Measurements from ENCODE around the gene FSD1. TPM values are rescaled to one million over a fixed set of nuclear protein-coding genes. Genes with fewer than 3 reads are reported as not detected.

FSD1 gene
- total RNA-seq, 2 experiments from 2014 or later: 0.98 to 1.0 TPM

GRCh38 chr19:4359627-4360000, 55.2 kb downstream of the FSD1 start:
- Histone ChIP-seq H3K27me3 (ENCODE audit: control insufficient read depth in 1 of 2, insufficient read depth in 2 of 2, low read length in 2 of 2) (no peaks in the 10 kb centered on the region), H3K4me1 (ENCODE audit: insufficient read depth, low read length) (no peaks in the 10 kb centered on the region), H3K9me3 (ENCODE audit: control insufficient read depth in 1 of 2, insufficient read depth in 1 of 2, low read length in 2 of 2) (no peaks in the 10 kb centered on the region), H3K4me3 (ENCODE audit: low read length) (no peak overlapping the region), H3K36me3 (ENCODE audit: insufficient read depth, low read length) (peaks cover 62% of the 10 kb centered on the region), H3K27ac (ENCODE audit: low read depth in 1 of 2, low read length in 2 of 2) (no peak overlapping the region)
- intact Hi-C loops (cut with DNase I, micrococcal nuclease): no loop called here
- no peak for ATAC-seq (ENCODE audit: poor library complexity)
- DNase-seq: peak in 1 of 14 experiments; percentile 27
- ChIA-PET CTCF (no interaction called here), POLR2A (no interaction called here)
- Mint-ChIP-seq H3K27me3 (no peaks in the 10 kb centered on the region), H3K4me3 (no peak overlapping the region), H3K4me1 (ENCODE audit: low read depth) (no peaks in the 10 kb centered on the region), H3K9me3 (no peaks in the 10 kb centered on the region), H3K36me3 (ENCODE audit: low read depth) (peaks cover 18% of the 10 kb centered on the region), H3K27ac (no peak overlapping the region)
- TF ChIP-seq CTCF (IDR thresholded peaks at IDR 0.05): no peak

GRCh38 chr19:4360081-4360569, 55.7 kb downstream of the FSD1 start:
- Mint-ChIP-seq H3K27me3 (no peaks in the 10 kb centered on the region), H3K27ac (no peak overlapping the region), H3K9me3 (no peaks in the 10 kb centered on the region), H3K36me3 (ENCODE audit: low read depth) (peaks cover 18% of the 10 kb centered on the region), H3K4me3 (no peak overlapping the region), H3K4me1 (ENCODE audit: low read depth) (no peaks in the 10 kb centered on the region)
- peaks cover 67% of the 10 kb centered on the region for H3K36me3 ChIP-seq (ENCODE audit: insufficient read depth, low read length)
- intact Hi-C loops (cut with DNase I, micrococcal nuclease): no loop called here
- DNase-seq: no peak
- no peaks in the 10 kb centered on the region for H3K9me3 ChIP-seq (ENCODE audit: control insufficient read depth in 1 of 2, insufficient read depth in 1 of 2, low read length in 2 of 2)
- no peak overlapping the region for H3K27ac ChIP-seq (ENCODE audit: low read depth in 1 of 2, low read length in 2 of 2)
- ChIA-PET POLR2A (no interaction called here), CTCF (no interaction called here)
- TF ChIP-seq CTCF (IDR thresholded peaks at IDR 0.05): no peak
- no peak for ATAC-seq (ENCODE audit: poor library complexity)
- no peaks in the 10 kb centered on the region for H3K4me1 ChIP-seq (ENCODE audit: insufficient read depth, low read length)
- H3K4me3 ChIP-seq (ENCODE audit: low read length): no peak overlapping the region
- H3K27me3 ChIP-seq (ENCODE audit: control insufficient read depth in 1 of 2, insufficient read depth in 2 of 2, low read length in 2 of 2): no peaks in the 10 kb centered on the region

- no peak overlapping the region for H3K27ac Mint-ChIP-seq
- Histone ChIP-seq H3K36me3 (ENCODE audit: insufficient read depth, low read length) (peaks cover 73% of the 10 kb centered on the region), H3K27me3 (ENCODE audit: control insufficient read depth in 1 of 2, insufficient read depth in 2 of 2, low read length in 2 of 2) (no peaks in the 10 kb centered on the region), H3K27ac (ENCODE audit: low read depth in 1 of 2, low read length in 2 of 2) (no peak overlapping the region), H3K4me3 (ENCODE audit: low read length) (no peak overlapping the region), H3K9me3 (ENCODE audit: control insufficient read depth in 1 of 2, insufficient read depth in 1 of 2, low read length in 2 of 2) (no peaks in the 10 kb centered on the region), H3K4me1 (ENCODE audit: insufficient read depth, low read length) (no peaks in the 10 kb centered on the region)
- no peaks in the 10 kb centered on the region for H3K27me3 Mint-ChIP-seq
- TF ChIP-seq CTCF (IDR thresholded peaks at IDR 0.05): no peak
- peaks cover 18% of the 10 kb centered on the region for H3K36me3 Mint-ChIP-seq (ENCODE audit: low read depth)
- H3K4me3 Mint-ChIP-seq: no peak overlapping the region
- intact Hi-C loops (cut with DNase I, micrococcal nuclease): no loop called here
- DNase-seq (peak in 1 of 14 experiments; percentile 26), ATAC-seq (ENCODE audit: poor library complexity) (no peak)
- CTCF ChIA-PET: no interaction called here
- POLR2A ChIA-PET: no interaction called here
- no peaks in the 10 kb centered on the region for H3K4me1 Mint-ChIP-seq (ENCODE audit: low read depth)
- no peaks in the 10 kb centered on the region for H3K9me3 Mint-ChIP-seq
These were observed 56.3 kb downstream of the FSD1 start for GRCh38 chr19:4360641-4361151.

Measured in CD4-positive, alpha-beta T cell (primary cell).